OCI-LY3 (cell line): ENCODE measurements around the gene AZGP1.

Source experiments
- CTCF ChIP-seq: fragments of 200-600, 300-600 bp; sonication (generic); IDR thresholded peaks from 2 replicates; pipeline ENCODE4 v1.5.1; 2014; ENCODE audit warnings: antibody characterized with exemption, low read length, low read depth
- EZH2phosphoT487 ChIP-seq: fragments of 200-600 bp; shearing (Covaris generic); IDR thresholded peaks from 2 replicates; pipeline ENCODE4 v1.6.1; 2018; ENCODE audit warnings: antibody characterized with exemption, mixed run types, low read depth

DNA sequence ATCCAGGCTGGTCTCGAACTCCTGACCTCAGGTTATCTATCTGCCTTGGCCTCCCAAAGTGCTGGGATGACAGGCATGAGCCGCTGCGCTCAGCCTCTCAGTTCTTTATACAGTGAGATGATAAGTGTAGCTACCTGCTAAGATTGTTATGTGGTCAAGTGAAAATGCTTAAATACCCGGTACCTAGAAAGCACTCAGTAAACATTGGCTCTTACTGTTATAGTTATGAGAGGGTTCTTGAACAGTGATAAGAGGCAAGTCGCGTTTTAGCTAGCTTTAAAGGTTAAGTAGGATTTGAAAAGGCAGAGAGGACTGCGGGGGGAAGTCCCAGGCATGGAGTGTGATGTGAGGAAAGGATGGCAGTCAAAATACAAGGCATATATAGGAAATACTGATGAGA, 44.1 kb upstream of the AZGP1 start:
- TF ChIP-seq CTCF: no peak
- no peak for TF ChIP-seq EZH2phosphoT487
